ENCODE results near the gene TBKBP1.
A peak's percentile ranks its signal among the peaks of the same experiment; 100 is the strongest.
"Not testable (repeated sequence)": the region's sequence is repeated elsewhere in the genome, so short reads cannot be mapped to it uniquely, and the experiment has no call there.

The TBKBP1 gene

GRCh38 chr17:47738178-47738577 is 44.2 kb downstream of the TBKBP1 start:
- TF ChIP-seq CTCF (IDR thresholded peaks at IDR 0.05; ENCODE audit: low read depth, low read length) (no peak), MAX (IDR thresholded peaks at IDR 0.05; ENCODE audit: low read depth, low read length) (no peak), POLR2A (IDR thresholded peaks at IDR 0.05; ENCODE audit: extremely low read depth, insufficient read length) (no peak)
- H3K4me3 ChIP-seq (ENCODE audit: low read depth, low read length), result no peak overlapping the region
- DNase-seq (ENCODE audit: low read depth), result no peak

- DNase-seq (ENCODE audit: low read depth), result no peak
- no peak for TF ChIP-seq MYC (IDR thresholded peaks at IDR 0.05; ENCODE audit: low read depth, low read length)
- TF ChIP-seq MAX (IDR thresholded peaks at IDR 0.05; ENCODE audit: low read depth, low read length), result no peak
- TF ChIP-seq CTCF (IDR thresholded peaks at IDR 0.05; ENCODE audit: low read depth, low read length), result no peak
- TF ChIP-seq POLR2A (IDR thresholded peaks at IDR 0.05; ENCODE audit: extremely low read depth, insufficient read length), result no peak
- no peak overlapping the region for H3K4me3 ChIP-seq (ENCODE audit: low read depth, low read length)
These were observed 45.2 kb downstream of the TBKBP1 start for GRCh38 chr17:47739150-47739549.

GRCh38 chr17:47739945-47740344 is 46.0 kb downstream of the TBKBP1 start:
- DNase-seq (ENCODE audit: low read depth); H3K4me3 ChIP-seq (ENCODE audit: low read depth, low read length): not testable (repeated sequence)

- no peak for DNase-seq (ENCODE audit: low read depth)
- TF ChIP-seq MYC (IDR thresholded peaks at IDR 0.05; ENCODE audit: low read depth, low read length) (no peak), MAX (IDR thresholded peaks at IDR 0.05; ENCODE audit: low read depth, low read length) (no peak), CTCF (IDR thresholded peaks at IDR 0.05; ENCODE audit: low read depth, low read length) (no peak), POLR2A (IDR thresholded peaks at IDR 0.05; ENCODE audit: extremely low read depth, insufficient read length) (no peak)
These were observed 47.3 kb downstream of the TBKBP1 start for GRCh38 chr17:47741109-47741792.

GRCh38 chr17:47741793-47742145 is 47.8 kb downstream of the TBKBP1 start:
- no peak overlapping the region for H3K4me3 ChIP-seq (ENCODE audit: low read depth, low read length)
- TF ChIP-seq MAX (IDR thresholded peaks at IDR 0.05; ENCODE audit: low read depth, low read length), result no peak
- DNase-seq (ENCODE audit: low read depth), result no peak

More at GRCh38 chr17:47741109-47741792, 47.3 kb downstream of the TBKBP1 start:
- H3K4me3 ChIP-seq (ENCODE audit: low read depth, low read length), result no peak overlapping the region

GRCh38 chr17:47742319-47743181 is 48.6 kb downstream of the TBKBP1 start:
- TF ChIP-seq CTCF (IDR thresholded peaks at IDR 0.05; ENCODE audit: low read depth, low read length) (peak; percentile 31), POLR2A (IDR thresholded peaks at IDR 0.05; ENCODE audit: extremely low read depth, insufficient read length) (no peak)
- DNase-seq (ENCODE audit: low read depth), result peak; percentile 56
- H3K4me3 ChIP-seq (ENCODE audit: low read depth, low read length), result no peak overlapping the region

All from NB4 (cell line).